HFFc6 (cell line): ENCODE measurements around the gene POU3F1. TPM values are rescaled to one million over a fixed set of nuclear protein-coding genes. Genes with fewer than 3 reads are reported as not detected.

Experiments
- DNase-seq: peaks from one replicate; pipeline ENCODE4 v3.0.0-alpha.2; 2018
- H3K27ac Mint-ChIP-seq: 2 replicates; pipeline ENCODE4 v1.8.0; 2020; ENCODE audit warnings: mild to moderate bottlenecking, mixed read lengths
- H3K27me3 Mint-ChIP-seq: 2 replicates; pipeline ENCODE4 v1.8.0; 2021; ENCODE audit warnings: mild to moderate bottlenecking, moderate library complexity, mixed read lengths; ENCODE audit not compliant: insufficient read depth
- H3K36me3 Mint-ChIP-seq: 2 replicates; pipeline ENCODE4 v1.8.0; 2021; ENCODE audit warnings: low read depth, mixed read lengths
- H3K4me1 Mint-ChIP-seq: 2 replicates; pipeline ENCODE4 v1.8.0; 2020; ENCODE audit warnings: low read depth, mixed read lengths
- H3K4me3 Mint-ChIP-seq: 2 replicates; pipeline ENCODE4 v1.8.0; 2020; ENCODE audit warnings: mild to moderate bottlenecking, moderate library complexity, mixed read lengths
- H3K9me3 Mint-ChIP-seq: 2 replicates; pipeline ENCODE4 v1.8.0; 2020; ENCODE audit warnings: mild to moderate bottlenecking, mixed read lengths
- CTCF ChIP-seq: fragments of 200-600 bp; sonication (generic); IDR thresholded peaks from 2 replicates; pipeline ENCODE4 v1.5.0; 2021; ENCODE audit warnings: antibody characterized with exemption, mild to moderate bottlenecking
- microRNA-seq: library from miRNA; unstranded; fragments of <30 nt; microRNA quantifications from one replicate; pipeline ENCODE4, GENCODE V29; 2019
- total RNA-seq, 6 experiments: library from RNA; stranded (reverse); fragmentation: NEBNext Ultra II Directional; extraction: Animal tissue kit (Norgen Biotek cat#: 25700); gene quantifications; 2 replicates in 1 of 6; 3 replicates in 5 of 6; pipeline ENCODE4 v1.2.3, GENCODE V29; 2021

Gene POU3F1
- total RNA-seq, 6 experiments from 2014 or later: 0.11 TPM; not detected in 5

GRCh38 chr1:37998089-37998808, 48.3 kb downstream of the POU3F1 start:
- Mint-ChIP-seq H3K27ac (peak overlapping the region; percentile 97), H3K9me3 (no peaks in the 10 kb centered on the region), H3K4me1 (peaks cover 71% of the 10 kb centered on the region), H3K27me3 (peaks cover 2% of the 10 kb centered on the region; the same call in 1 of the 2 replicates), H3K4me3 (no peak overlapping the region), H3K36me3 (peaks cover 29% of the 10 kb centered on the region)
- no peak for DNase-seq
- no peak for TF ChIP-seq CTCF

GRCh38 chr1:37997256-37998088, 49.1 kb downstream of the POU3F1 start:
- DNase-seq: no peak
- Mint-ChIP-seq H3K4me3 (no peak overlapping the region), H3K27ac (no peak overlapping the region; the same call in 1 of the 2 replicates), H3K36me3 (peaks cover 29% of the 10 kb centered on the region), H3K9me3 (no peaks in the 10 kb centered on the region), H3K4me1 (peaks cover 67% of the 10 kb centered on the region), H3K27me3 (peaks cover 2% of the 10 kb centered on the region; the same call in 1 of the 2 replicates)
- TF ChIP-seq CTCF: no peak

GRCh38 chr1:37995751-37996345, 50.7 kb downstream of the POU3F1 start:
- Mint-ChIP-seq H3K4me3 (peak overlapping the region; percentile 84), H3K9me3 (no peaks in the 10 kb centered on the region), H3K27ac (peak overlapping the region; percentile 77), H3K36me3 (peaks cover 29% of the 10 kb centered on the region), H3K4me1 (peaks cover 56% of the 10 kb centered on the region), H3K27me3 (peaks cover 2% of the 10 kb centered on the region; the same call in 1 of the 2 replicates)
- DNase-seq: peak; percentile 81
- no peak for TF ChIP-seq CTCF

- no peak for TF ChIP-seq CTCF
- H3K36me3 Mint-ChIP-seq: peaks cover 31% of the 10 kb centered on the region
- no peak for DNase-seq
- H3K27me3 Mint-ChIP-seq: peaks cover 4% of the 10 kb centered on the region; the same call in 1 of the 2 replicates
- peaks cover 54% of the 10 kb centered on the region for H3K4me1 Mint-ChIP-seq
- peak overlapping the region; percentile 77 for H3K27ac Mint-ChIP-seq
- H3K9me3 Mint-ChIP-seq: no peaks in the 10 kb centered on the region
- H3K4me3 Mint-ChIP-seq: peak overlapping the region; percentile 84
These were observed 51.6 kb downstream of the POU3F1 start for GRCh38 chr1:37994886-37995566.

Small RNA genes lying within 50 kb of the gene (microRNA-seq; reads per million reads assigned to microRNA genes)
- gene MIR3659: not detected

Other genes starting within 250 kb of the POU3F1 start
- 10 to 100 TPM; 60.6 to 97.1 (median 68.2) TPM for gene C1orf122, start 239.0 kb downstream of the POU3F1 start, total RNA-seq
- gene YRDC, start 238.6 kb downstream of the POU3F1 start, total RNA-seq: 10 to 100 TPM; 17.5 to 22.7 (median 20.4) TPM
- gene MTF1, start 187.2 kb downstream of the POU3F1 start, total RNA-seq: 10 to 100 TPM; 20.2 to 24.4 (median 22.2) TPM
- 10 to 100 TPM in 4 of 6 experiments, 1 to 10 TPM in 2; 9.6 to 16.0 (median 12.7) TPM for gene INPP5B, start 99.7 kb downstream of the POU3F1 start, total RNA-seq
- gene SF3A3, start 56.8 kb downstream of the POU3F1 start, total RNA-seq: 10 to 100 TPM; 71.6 to 91.6 (median 81.3) TPM
- gene FHL3, start 41.3 kb downstream of the POU3F1 start, total RNA-seq: 10 to 100 TPM; 29.4 to 40.9 (median 33.2) TPM
- 10 to 100 TPM; 41.4 to 57.1 (median 49.2) TPM for gene UTP11, start 34.1 kb downstream of the POU3F1 start, total RNA-seq